Endothelial cell of umbilical vein (primary cell): ENCODE results near the gene ULK2.

ENCODE experiments used
- CTCF ChIP-seq, 2 donors: IDR thresholded peaks; 1 replicate in 1 of 2; 2 replicates in 1 of 2; pipeline ENCODE4 v1.5.1; 2011; ENCODE audit warnings: low read length in 2 of 2, mild to moderate bottlenecking in 2 of 2, moderate library complexity in 2 of 2, control low read depth in 1 of 2, inconsistent platforms in 1 of 2, low read depth in 1 of 2; ENCODE audit not compliant: insufficient read depth in 1 of 2; ENCODE audit errors: extremely low read depth in 1 of 2
- EZH2 ChIP-seq: IDR thresholded peaks from 2 replicates; pipeline ENCODE4 v1.6.1; 2012; ENCODE audit warnings: borderline replicate concordance, low read depth, mild to moderate bottlenecking, moderate library complexity, low read length, inconsistent platforms; ENCODE audit not compliant: severe bottlenecking
- FOS ChIP-seq: IDR thresholded peaks from 2 replicates; pipeline ENCODE4 v1.6.1; 2011; ENCODE audit warnings: mild to moderate bottlenecking, low read length, moderate library complexity, borderline replicate concordance; ENCODE audit not compliant: insufficient read depth
- JUN ChIP-seq: IDR thresholded peaks from 2 replicates; pipeline ENCODE4 v1.6.1; 2011; ENCODE audit warnings: borderline replicate concordance, low read depth; ENCODE audit not compliant: insufficient read length, insufficient read depth
- MAX ChIP-seq: IDR thresholded peaks from 2 replicates; pipeline ENCODE4 v1.6.1; 2011; ENCODE audit not compliant: insufficient read depth, insufficient read length
- MYC ChIP-seq: IDR thresholded peaks from one replicate; pipeline ENCODE4 v1.6.1; 2011; ENCODE audit warnings: mild to moderate bottlenecking, low read depth, low read length
- POLR2A ChIP-seq: IDR thresholded peaks from 2 replicates; pipeline ENCODE4 v1.6.1; 2012; ENCODE audit warnings: low read depth, mild to moderate bottlenecking, control low read depth, low read length
- POLR2AphosphoS5 ChIP-seq: IDR thresholded peaks from 2 replicates; pipeline ENCODE4 v1.6.1; 2012; ENCODE audit warnings: low read depth, mild to moderate bottlenecking, control low read depth, low read length, moderate library complexity; ENCODE audit not compliant: insufficient read depth

GRCh38 chr17:19880393-19880792 lies 12.7 kb upstream of the ULK2 start:
- no peak for TF ChIP-seq CTCF (IDR thresholded peaks at IDR 0.05; ENCODE audit: extremely low read depth in 1 of 2, insufficient read depth in 1 of 2, low read depth in 1 of 2, low read length in 2 of 2)
- TF ChIP-seq POLR2AphosphoS5: no peak
- TF ChIP-seq JUN: no peak
- no peak for TF ChIP-seq EZH2
- TF ChIP-seq POLR2A: no peak
- no peak for TF ChIP-seq MAX
- no peak for TF ChIP-seq FOS
- no peak for TF ChIP-seq MYC
